Measurements from ENCODE around the gene SEPTIN2.

SEPTIN2 gene

DNA sequence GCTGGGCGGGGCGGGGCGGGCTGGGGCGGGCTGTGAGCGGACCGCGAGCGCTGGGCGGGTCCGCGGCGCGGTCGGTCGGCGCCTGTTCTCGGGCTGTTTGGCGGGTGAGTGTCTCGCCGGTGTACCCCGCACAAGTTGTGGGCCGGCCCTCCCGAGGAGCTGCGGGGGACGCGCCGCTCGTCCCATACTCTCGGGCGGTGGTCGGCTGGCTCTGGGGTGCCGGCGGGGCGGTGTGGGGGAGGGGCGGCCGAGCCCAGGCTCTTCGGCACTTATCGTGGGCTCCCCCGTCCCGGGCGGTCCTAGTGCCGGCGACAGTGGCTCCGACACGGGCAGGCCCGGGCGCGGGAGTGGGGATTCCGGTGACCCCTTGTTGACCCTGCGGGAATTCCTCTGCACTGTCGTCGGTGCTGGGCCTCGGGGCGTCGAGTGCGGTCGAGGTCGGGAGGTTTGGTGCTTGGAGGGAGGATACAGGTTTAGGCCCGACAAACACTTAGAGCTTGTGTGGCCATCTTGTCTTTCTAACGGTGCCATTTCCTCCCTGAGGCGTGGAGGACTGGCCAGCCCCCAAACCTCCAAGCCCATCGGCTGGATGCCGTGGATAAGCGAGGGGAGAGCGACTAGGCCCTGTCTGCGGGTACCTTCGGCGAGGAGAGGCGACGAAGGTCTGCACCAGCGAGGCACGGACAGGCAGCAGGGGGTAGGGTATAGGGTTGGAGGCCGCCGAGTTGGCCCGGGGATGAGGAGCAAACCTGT, at the start of gene SEPTIN2:
SEPTIN2 (plus strand) TSS at position 47 of the 753 bp plus-strand sequence. CDS start 8,308 bp downstream, outside the sequence.
- TF ChIP-seq, protein P1, sequence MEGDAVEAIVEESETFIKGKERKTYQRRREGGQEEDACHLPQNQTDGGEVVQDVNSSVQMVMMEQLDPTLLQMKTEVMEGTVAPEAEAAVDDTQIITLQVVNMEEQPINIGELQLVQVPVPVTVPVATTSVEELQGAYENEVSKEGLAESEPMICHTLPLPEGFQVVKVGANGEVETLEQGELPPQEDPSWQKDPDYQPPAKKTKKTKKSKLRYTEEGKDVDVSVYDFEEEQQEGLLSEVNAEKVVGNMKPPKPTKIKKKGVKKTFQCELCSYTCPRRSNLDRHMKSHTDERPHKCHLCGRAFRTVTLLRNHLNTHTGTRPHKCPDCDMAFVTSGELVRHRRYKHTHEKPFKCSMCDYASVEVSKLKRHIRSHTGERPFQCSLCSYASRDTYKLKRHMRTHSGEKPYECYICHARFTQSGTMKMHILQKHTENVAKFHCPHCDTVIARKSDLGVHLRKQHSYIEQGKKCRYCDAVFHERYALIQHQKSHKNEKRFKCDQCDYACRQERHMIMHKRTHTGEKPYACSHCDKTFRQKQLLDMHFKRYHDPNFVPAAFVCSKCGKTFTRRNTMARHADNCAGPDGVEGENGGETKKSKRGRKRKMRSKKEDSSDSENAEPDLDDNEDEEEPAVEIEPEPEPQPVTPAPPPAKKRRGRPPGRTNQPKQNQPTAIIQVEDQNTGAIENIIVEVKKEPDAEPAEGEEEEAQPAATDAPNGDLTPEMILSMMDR (IDR thresholded peaks at IDR 0.05; ENCODE audit: insufficient read depth, missing control alignments): no peak
- FAIRE-seq: no peak
- no peak for DNase-seq (ENCODE audit: insufficient read length, low spot score)

DNA sequence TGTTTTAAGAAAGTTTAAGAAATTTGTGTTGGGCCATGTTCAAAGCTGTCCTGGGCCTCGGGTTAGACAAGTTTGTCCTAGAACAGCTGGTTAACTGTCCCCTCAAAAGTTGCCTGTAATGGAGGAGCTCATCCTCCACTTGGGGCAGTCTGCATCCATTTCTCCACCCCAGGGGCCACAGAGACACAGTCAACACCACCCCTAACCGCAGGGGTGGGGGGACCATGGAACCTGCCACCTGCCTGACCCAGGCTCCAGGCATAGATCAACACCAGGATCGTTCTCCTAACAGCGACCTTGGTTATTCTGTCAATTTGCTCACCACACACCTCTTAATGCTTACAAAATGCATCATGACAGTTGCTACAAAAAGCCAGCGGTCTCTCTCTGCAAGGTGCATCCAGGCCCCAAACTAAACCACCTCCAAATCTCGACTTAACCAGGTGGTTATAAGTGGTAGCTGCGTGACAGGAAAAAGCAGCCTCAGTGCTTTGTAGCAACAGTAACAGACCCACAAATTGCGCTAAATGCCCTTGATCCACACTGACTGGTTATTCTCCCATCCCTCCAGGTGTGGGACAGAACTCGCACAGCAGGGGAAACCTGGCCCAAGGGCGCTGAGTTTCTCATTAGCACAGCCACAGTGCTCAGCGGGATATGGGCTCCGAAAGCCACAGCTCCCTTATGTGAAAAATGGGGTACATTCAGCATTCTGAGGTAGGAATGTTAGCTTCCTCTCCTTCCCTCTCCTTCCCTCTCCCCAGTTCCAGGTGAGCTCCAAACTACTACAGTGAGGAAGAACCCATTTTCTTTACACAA, 48.3 kb upstream of the SEPTIN2 start:
- DNase-seq (ENCODE audit: insufficient read length, low spot score): no peak
- FAIRE-seq: no peak
- TF ChIP-seq, protein P1 (IDR thresholded peaks at IDR 0.05; ENCODE audit: insufficient read depth, missing control alignments): no peak

- TF ChIP-seq, protein P1 (IDR thresholded peaks at IDR 0.05; ENCODE audit: insufficient read depth, missing control alignments): no peak
- DNase-seq (ENCODE audit: insufficient read length, low spot score) (no peak), FAIRE-seq (no peak)
Observed at GRCh38 chr2:241268306-241268705, 47.4 kb upstream of the SEPTIN2 start.

- FAIRE-seq: no peak
- TF ChIP-seq, protein P1 (IDR thresholded peaks at IDR 0.05; ENCODE audit: insufficient read depth, missing control alignments): no peak
- DNase-seq (ENCODE audit: insufficient read length, low spot score): no peak
Observed at GRCh38 chr2:241268716-241269445, 46.8 kb upstream of the SEPTIN2 start.

- TF ChIP-seq, protein P1 (IDR thresholded peaks at IDR 0.05; ENCODE audit: insufficient read depth, missing control alignments): no peak
- DNase-seq (ENCODE audit: insufficient read length, low spot score) (no peak), FAIRE-seq (no peak)
Observed at GRCh38 chr2:241269707-241270520, 45.8 kb upstream of the SEPTIN2 start.

- TF ChIP-seq, protein P1 (IDR thresholded peaks at IDR 0.05; ENCODE audit: insufficient read depth, missing control alignments): no peak
- DNase-seq (ENCODE audit: insufficient read length, low spot score) (no peak), FAIRE-seq (no peak)
Observed at GRCh38 chr2:241270531-241270930, 45.2 kb upstream of the SEPTIN2 start.
